Fibroblast of the aortic adventitia (primary cell): ENCODE data around the gene DUSP7. TPM values are rescaled to one million over a fixed set of nuclear protein-coding genes. Genes with fewer than 3 reads are reported as not detected.

Experiments used
- DNase-seq: peaks from one replicate; pipeline ENCODE4 v3.0.0-alpha.2; 2010; ENCODE audit warnings: low read depth
- H3K4me3 ChIP-seq: 2 replicates; pipeline ENCODE4 v1.5.1; 2011; ENCODE audit warnings: low read depth, mild to moderate bottlenecking, control low read depth, low read length, moderate library complexity
- total RNA-seq: library from RNA; depleted of rRNA; stranded (reverse); fragments of >200 nt; gene quantifications from 2 replicates; pipeline ENCODE4 v1.2.3, GENCODE V29; 2012; ENCODE audit warnings: low replicate concordance
- TF ChIP-seq, protein P1 (sequence below): IDR thresholded peaks from 2 replicates; pipeline ENCODE4 v1.5.1; 2011; ENCODE audit warnings: mild to moderate bottlenecking, low read length, control low read depth, inconsistent platforms; ENCODE audit not compliant: insufficient read depth

The DUSP7 gene
- total RNA-seq, 1 donor, result 12.8 TPM

DNA sequence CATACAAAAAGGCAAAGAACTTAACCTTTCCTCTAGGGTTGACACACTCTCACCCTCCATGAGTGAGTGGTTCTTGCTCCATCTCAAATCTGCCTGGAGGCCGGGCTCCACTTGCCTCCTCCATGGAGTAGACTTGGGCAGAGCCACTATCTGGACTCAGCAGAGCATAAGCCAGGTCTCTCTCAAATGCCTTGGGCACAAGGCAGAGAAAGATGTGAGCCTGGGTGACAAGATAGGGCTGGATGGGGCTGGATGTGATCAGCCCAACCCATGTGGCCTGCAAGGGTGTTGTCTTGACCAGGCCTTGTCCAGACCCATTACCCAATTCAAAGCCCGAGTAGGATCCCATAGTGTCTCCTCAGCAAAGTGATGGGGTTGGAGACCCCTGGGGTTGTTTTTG is 56.5 kb downstream of the DUSP7 start:
- no peak overlapping the region for H3K4me3 ChIP-seq
- DNase-seq, result no peak
- TF ChIP-seq, protein P1, sequence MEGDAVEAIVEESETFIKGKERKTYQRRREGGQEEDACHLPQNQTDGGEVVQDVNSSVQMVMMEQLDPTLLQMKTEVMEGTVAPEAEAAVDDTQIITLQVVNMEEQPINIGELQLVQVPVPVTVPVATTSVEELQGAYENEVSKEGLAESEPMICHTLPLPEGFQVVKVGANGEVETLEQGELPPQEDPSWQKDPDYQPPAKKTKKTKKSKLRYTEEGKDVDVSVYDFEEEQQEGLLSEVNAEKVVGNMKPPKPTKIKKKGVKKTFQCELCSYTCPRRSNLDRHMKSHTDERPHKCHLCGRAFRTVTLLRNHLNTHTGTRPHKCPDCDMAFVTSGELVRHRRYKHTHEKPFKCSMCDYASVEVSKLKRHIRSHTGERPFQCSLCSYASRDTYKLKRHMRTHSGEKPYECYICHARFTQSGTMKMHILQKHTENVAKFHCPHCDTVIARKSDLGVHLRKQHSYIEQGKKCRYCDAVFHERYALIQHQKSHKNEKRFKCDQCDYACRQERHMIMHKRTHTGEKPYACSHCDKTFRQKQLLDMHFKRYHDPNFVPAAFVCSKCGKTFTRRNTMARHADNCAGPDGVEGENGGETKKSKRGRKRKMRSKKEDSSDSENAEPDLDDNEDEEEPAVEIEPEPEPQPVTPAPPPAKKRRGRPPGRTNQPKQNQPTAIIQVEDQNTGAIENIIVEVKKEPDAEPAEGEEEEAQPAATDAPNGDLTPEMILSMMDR, result no peak

Other genes with a start within 250 kb of the DUSP7 start
- gene IQCF2, start 195.0 kb downstream of the DUSP7 start, total RNA-seq, result not detected in 2 replicates
- gene IQCF5, start 181.0 kb downstream of the DUSP7 start, total RNA-seq, result not detected in 2 replicates
- not detected in 2 replicates for gene IQCF1, start 153.2 kb downstream of the DUSP7 start, total RNA-seq
- gene RRP9, start 114.7 kb downstream of the DUSP7 start, total RNA-seq, result 16.3 and 16.9 TPM in 2 replicates
- gene PARP3, start 114.2 kb downstream of the DUSP7 start, total RNA-seq, result 14.6 and 27.1 TPM in 2 replicates
- 0.09 TPM in 1 of 2 replicates, not detected in the other for gene GPR62, start 101.2 kb downstream of the DUSP7 start, total RNA-seq
- 19.0 and 33.3 TPM in 2 replicates for gene PCBP4, start 89.1 kb downstream of the DUSP7 start, total RNA-seq
- 11.0 and 36.3 TPM in 2 replicates for gene ABHD14B, start 82.5 kb downstream of the DUSP7 start, total RNA-seq
- gene ABHD14A, start 81.5 kb downstream of the DUSP7 start, total RNA-seq, result 7.4 and 13.8 TPM in 2 replicates
- 26.7 and 28.7 TPM in 2 replicates for gene ACY1, start 73.0 kb downstream of the DUSP7 start, total RNA-seq
- 155 and 1,532 TPM in 2 replicates for gene RPL29, start 60.7 kb downstream of the DUSP7 start, total RNA-seq
- 1.3 and 10.0 TPM in 2 replicates for gene POC1A, start 97.9 kb upstream of the DUSP7 start, total RNA-seq
- gene ALAS1, start 141.6 kb upstream of the DUSP7 start, total RNA-seq, result 18.8 and 40.8 TPM in 2 replicates
- gene TLR9, start 169.1 kb upstream of the DUSP7 start, total RNA-seq, result not detected in 2 replicates
- 97.5 and 109 TPM in 2 replicates for gene TWF2, start 182.6 kb upstream of the DUSP7 start, total RNA-seq
- 27.4 and 42.4 TPM in 2 replicates for gene PPM1M, start 189.2 kb upstream of the DUSP7 start, total RNA-seq
- gene WDR82, start 222.1 kb upstream of the DUSP7 start, total RNA-seq, result 39.6 and 61.5 TPM in 2 replicates
- 6.1 and 10.4 TPM in 2 replicates for gene GLYCTK, start 231.3 kb upstream of the DUSP7 start, total RNA-seq